ENCODE results near the gene SNX24. TPM values are rescaled to one million over a fixed set of nuclear protein-coding genes. Genes with fewer than 3 reads are reported as not detected.
"Not testable (repeated sequence)": the region's sequence is repeated elsewhere in the genome, so short reads cannot be mapped to it uniquely, and the experiment has no call there.

Gene SNX24
- total and polyA plus RNA-seq, 10 of the 15 experiments (the other 5 are each of a cell fraction or from before 2014, with no cell fraction given) = 0.15 to 6.6 (median 4.1) TPM

DNA sequence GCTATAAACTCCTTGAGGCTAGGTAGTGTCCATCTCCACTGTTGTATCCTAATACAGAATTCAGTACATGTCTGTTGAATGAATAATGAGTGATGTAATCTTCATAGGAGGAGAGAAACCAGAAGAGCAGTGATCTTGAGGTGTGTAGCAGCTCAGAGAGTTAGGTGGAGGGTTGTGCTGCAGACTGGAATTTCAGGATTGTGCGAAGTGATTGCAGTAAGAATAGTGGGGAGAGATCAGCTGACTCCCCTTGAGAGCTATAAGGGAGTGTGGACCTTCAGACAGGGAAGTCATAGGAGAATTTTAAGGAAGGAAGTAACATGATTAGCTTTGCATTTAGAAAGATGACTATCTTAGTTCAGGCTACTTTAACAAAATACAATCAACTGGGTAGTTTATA, 4.4 kb downstream of the SNX24 start:
- H3K9me3 ChIP-seq (replicated peaks; ENCODE audit: control insufficient read depth, insufficient read depth, low read length) = no peaks in the 10 kb centered on the region
- H3K4me2 ChIP-seq (ENCODE audit: control insufficient read depth, insufficient read depth) = no peak overlapping the region
- H3K27me3 ChIP-seq (replicated peaks in 1 of 2; ENCODE audit: control insufficient read depth in 2 of 2, insufficient read depth in 2 of 2, low read length in 1 of 2) = no peaks in the 10 kb centered on the region
- ChIA-PET CTCF (no interaction called here), SMC1A (ENCODE audit: uncharacterized antibody, unreplicated experiment) (no interaction called here), POLR2A (interaction anchor here (1.2 kb wide), 1 partner anchor 30 kb away, joined by 3 read pairs; no protein-coding TSS in a partner anchor), RAD21 (ENCODE audit: unreplicated experiment) (interaction anchor here (0.6 kb wide), 1 partner anchor 309 kb away, joined by 3 read pairs; no protein-coding TSS in a partner anchor)
- H3K79me2 ChIP-seq (ENCODE audit: control insufficient read depth, insufficient read depth, low read length) = no peaks in the 10 kb centered on the region
- H4K20me1 ChIP-seq (ENCODE audit: control insufficient read depth, insufficient read depth) = no peaks in the 10 kb centered on the region
- intact Hi-C loops (cut with micrococcal nuclease; ENCODE audit: unreplicated experiment) = no loop called here
- DNase-seq (ENCODE audit: low read depth, low spot score) (no peak), ATAC-seq (no peak), FAIRE-seq (no peak)
- no peaks in the 10 kb centered on the region; the same call in 1 of the 2 replicates for H3K4me1 ChIP-seq (ENCODE audit: control insufficient read depth, insufficient read depth, low read length)
- no peak overlapping the region for H3K27ac ChIP-seq (ENCODE audit: control insufficient read depth, insufficient read depth)
- H3K9ac ChIP-seq (ENCODE audit: control insufficient read depth, insufficient read depth, low read length) = no peak overlapping the region
- H3K4me3 ChIP-seq = no peak overlapping the region
- in situ Hi-C loops (cut with MboI) = no loop called here
- H3K36me3 ChIP-seq (ENCODE audit: control insufficient read depth in 2 of 2, insufficient read depth in 2 of 2, low read length in 1 of 2) = no peaks in the 10 kb centered on the region
- H2AFZ ChIP-seq (ENCODE audit: control insufficient read depth, low read depth, low read length) = no peak overlapping the region
- no TSS peak for BruUV-seq (replicated peaks)
- WGBS (ENCODE audit: insufficient coverage, insufficient replicate concordance, low lambda C conversion rate, missing lambda C conversion rate) = 79% methylated on average over 1 of the region's 1 CpG
- TF ChIP-seq CBX5 (IDR thresholded peaks at IDR 0.05; ENCODE audit: low read depth) = no peak
- no peak for TF ChIP-seq ZZZ3 (IDR thresholded peaks at IDR 0.05; ENCODE audit: control insufficient read depth, insufficient read length, low read depth)
- no peak for TF ChIP-seq TCF12 (IDR thresholded peaks at IDR 0.05; ENCODE audit: low read depth, low read length)
- TF ChIP-seq, protein P1, sequence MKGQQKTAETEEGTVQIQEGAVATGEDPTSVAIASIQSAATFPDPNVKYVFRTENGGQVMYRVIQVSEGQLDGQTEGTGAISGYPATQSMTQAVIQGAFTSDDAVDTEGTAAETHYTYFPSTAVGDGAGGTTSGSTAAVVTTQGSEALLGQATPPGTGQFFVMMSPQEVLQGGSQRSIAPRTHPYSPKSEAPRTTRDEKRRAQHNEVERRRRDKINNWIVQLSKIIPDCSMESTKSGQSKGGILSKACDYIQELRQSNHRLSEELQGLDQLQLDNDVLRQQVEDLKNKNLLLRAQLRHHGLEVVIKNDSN (IDR thresholded peaks at IDR 0.05; ENCODE audit: borderline replicate concordance, extremely low read length, insufficient read depth, low read depth, low read length) = no peak
- no peak for TF ChIP-seq NFIC (IDR thresholded peaks at IDR 0.05; ENCODE audit: low read depth, low read length)
- TF ChIP-seq HCFC1 (IDR thresholded peaks at IDR 0.05; ENCODE audit: low read length) = no peak
- TF ChIP-seq POU2F2 (IDR thresholded peaks at IDR 0.05; ENCODE audit: borderline replicate concordance, low read depth, low read length) = no peak
- TF ChIP-seq SMC3 (IDR thresholded peaks at IDR 0.05; ENCODE audit: borderline replicate concordance, low read length) = no peak
- TF ChIP-seq NFYB (IDR thresholded peaks at IDR 0.05; ENCODE audit: insufficient read depth, low read depth, low read length) = no peak
- TF ChIP-seq EGR1 (IDR thresholded peaks at IDR 0.05; ENCODE audit: borderline replicate concordance in 1 of 2, low read depth in 2 of 2, low read length in 2 of 2) = no peak
- TF ChIP-seq RELA (IDR thresholded peaks at IDR 0.05; ENCODE audit: borderline replicate concordance, partially characterized antibody) = no peak
- no peak for TF ChIP-seq SP1 (IDR thresholded peaks at IDR 0.05; ENCODE audit: low read depth, low read length)
- TF ChIP-seq, protein P2, sequence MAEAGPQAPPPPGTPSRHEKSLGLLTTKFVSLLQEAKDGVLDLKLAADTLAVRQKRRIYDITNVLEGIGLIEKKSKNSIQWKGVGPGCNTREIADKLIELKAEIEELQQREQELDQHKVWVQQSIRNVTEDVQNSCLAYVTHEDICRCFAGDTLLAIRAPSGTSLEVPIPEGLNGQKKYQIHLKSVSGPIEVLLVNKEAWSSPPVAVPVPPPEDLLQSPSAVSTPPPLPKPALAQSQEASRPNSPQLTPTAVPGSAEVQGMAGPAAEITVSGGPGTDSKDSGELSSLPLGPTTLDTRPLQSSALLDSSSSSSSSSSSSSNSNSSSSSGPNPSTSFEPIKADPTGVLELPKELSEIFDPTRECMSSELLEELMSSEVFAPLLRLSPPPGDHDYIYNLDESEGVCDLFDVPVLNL (IDR thresholded peaks at IDR 0.05; ENCODE audit: low read depth, low read length) = no peak
- no peak for TF ChIP-seq POLR2AphosphoS5 (IDR thresholded peaks at IDR 0.05; ENCODE audit: low read length)
- no peak for TF ChIP-seq MTA2 (IDR thresholded peaks at IDR 0.05; ENCODE audit: low read depth)
- no peak for TF ChIP-seq IKZF2 (IDR thresholded peaks at IDR 0.05)
- TF ChIP-seq NFYA (IDR thresholded peaks at IDR 0.05; ENCODE audit: borderline replicate concordance, low read depth, low read length) = no peak

DNA sequence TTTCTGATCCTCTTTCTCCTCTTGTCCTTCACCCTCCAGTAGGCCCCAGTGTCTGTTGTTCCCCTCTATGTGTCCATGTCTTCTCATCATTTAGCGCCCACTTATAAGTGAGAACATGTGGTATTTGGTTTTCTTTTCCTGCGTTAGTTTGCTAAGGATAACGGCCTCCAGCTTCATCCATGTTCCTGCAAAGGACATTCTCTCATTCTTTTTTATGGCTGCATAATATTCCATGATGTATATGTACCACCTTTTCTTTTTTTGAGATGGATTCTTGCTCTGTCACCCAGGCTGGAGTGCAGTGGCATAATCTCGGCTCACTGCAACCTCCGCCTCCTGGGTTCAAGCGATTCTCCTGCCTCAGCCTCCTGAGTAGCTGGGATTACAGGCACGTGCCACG, 12.1 kb downstream of the SNX24 start:
- H3K27me3 ChIP-seq (replicated peaks in 1 of 2; ENCODE audit: control insufficient read depth in 2 of 2, insufficient read depth in 2 of 2, low read length in 1 of 2); H3K79me2 ChIP-seq (ENCODE audit: control insufficient read depth, insufficient read depth, low read length); CTCF ChIA-PET; H3K36me3 ChIP-seq (ENCODE audit: control insufficient read depth in 2 of 2, insufficient read depth in 2 of 2, low read length in 1 of 2); ATAC-seq; FAIRE-seq; H3K4me1 ChIP-seq (ENCODE audit: control insufficient read depth, insufficient read depth, low read length); RAD21 ChIA-PET (ENCODE audit: unreplicated experiment); H3K9ac ChIP-seq (ENCODE audit: control insufficient read depth, insufficient read depth, low read length); H2AFZ ChIP-seq (ENCODE audit: control insufficient read depth, low read depth, low read length); in situ Hi-C loops (cut with MboI); H3K4me3 ChIP-seq; POLR2A ChIA-PET; H3K9me3 ChIP-seq (replicated peaks; ENCODE audit: control insufficient read depth, insufficient read depth, low read length); intact Hi-C loops (cut with micrococcal nuclease; ENCODE audit: unreplicated experiment); H4K20me1 ChIP-seq (ENCODE audit: control insufficient read depth, insufficient read depth); H3K27ac ChIP-seq (ENCODE audit: control insufficient read depth, insufficient read depth); H3K4me2 ChIP-seq (ENCODE audit: control insufficient read depth, insufficient read depth); DNase-seq (ENCODE audit: low read depth, low spot score); SMC1A ChIA-PET (ENCODE audit: uncharacterized antibody, unreplicated experiment); BruUV-seq (replicated peaks): not testable (repeated sequence)
- WGBS (ENCODE audit: insufficient coverage, insufficient replicate concordance, low lambda C conversion rate, missing lambda C conversion rate) = 79% methylated on average over 8 of the region's 8 CpGs
